Suprapubic skin (tissue), 4 donors: Measurements from ENCODE around the gene CELSR2. TPM values are rescaled to one million over a fixed set of nuclear protein-coding genes. Genes with fewer than 3 reads are reported as not detected.

Experiments
- DNase-seq, 2 donors: peaks; one replicate each; pipeline ENCODE4 v3.0.0-alpha.2; 2019; ENCODE audit warnings: low spot score in 2 of 2
- H3K27ac ChIP-seq: fragments of 200-600 bp; sonication (generic); one replicate; pipeline ENCODE4 v1.5.1; 2019
- H3K27me3 ChIP-seq: fragments of 200-600 bp; sonication (generic); one replicate; pipeline ENCODE4 v1.5.1; 2019
- H3K36me3 ChIP-seq: fragments of 200-600 bp; sonication (generic); one replicate; pipeline ENCODE4 v1.5.1; 2019
- H3K4me1 ChIP-seq: fragments of 200-600 bp; sonication (generic); one replicate; pipeline ENCODE4 v1.5.1; 2019
- H3K4me3 ChIP-seq: fragments of 200-600 bp; sonication (generic); one replicate; pipeline ENCODE4 v1.5.1; 2019; ENCODE audit warnings: mild to moderate bottlenecking
- H3K9me3 ChIP-seq: fragments of 200-600 bp; sonication (generic); one replicate; pipeline ENCODE4 v1.5.1; 2019
- CTCF ChIP-seq, 2 donors: fragments of 200-600 bp in 1 of 2; fragments of 450-650 bp in 1 of 2; sonication (generic) in 1 of 2; IDR thresholded peaks; one replicate each; pipeline ENCODE4 v1.5.1; 2016 to 2019; ENCODE audit warnings: antibody characterized with exemption in 2 of 2, mild to moderate bottlenecking in 1 of 2, moderate library complexity in 1 of 2
- EP300 ChIP-seq: sonication (generic); formaldehyde crosslinking; IDR thresholded peaks from one replicate; pipeline ENCODE4 v1.6.1; 2017; ENCODE audit warnings: antibody characterized with exemption
- POLR2A ChIP-seq, 2 donors: fragments of 450-650 bp; IDR thresholded peaks; one replicate each; pipeline ENCODE4 v1.6.1; 2017; ENCODE audit warnings: antibody characterized with exemption in 2 of 2, mild to moderate bottlenecking in 2 of 2, moderate library complexity in 2 of 2
- POLR2AphosphoS5 ChIP-seq, 3 donors: sonication (generic); formaldehyde crosslinking; IDR thresholded peaks; one replicate each; pipeline ENCODE4 v1.6.1; 2017; ENCODE audit warnings: antibody characterized with exemption in 3 of 3
- WGBS: methylation state at CpG from one replicate; pipeline ENCODE4 v1.1.5; 2018; 5-methylcytosine and 5-hydroxymethylcytosine counted together
- total RNA-seq, 4 donors: library from RNA; depleted of rRNA; stranded (reverse); fragments of >200 nt; gene quantifications; one replicate each; pipeline ENCODE4 v1.1.0, GENCODE V29; 2016

The CELSR2 gene
- total RNA-seq, 4 donors from 2014 or later, result 106 to 145 (median 129) TPM

GRCh38 chr1:109248444-109248796, 919 bp upstream of the CELSR2 start:
- Histone ChIP-seq H3K27ac (no peak overlapping the region), H3K27me3 (no peaks in the 10 kb centered on the region), H3K36me3 (no peaks in the 10 kb centered on the region), H3K4me1 (peaks cover 29% of the 10 kb centered on the region), H3K4me3 (no peak overlapping the region), H3K9me3 (no peaks in the 10 kb centered on the region)
- 95% methylated on average over 7 of the region's 7 CpGs for WGBS
- DNase-seq, result peak in 1 of 2 donors; percentile 68
- TF ChIP-seq POLR2AphosphoS5 (IDR thresholded peaks at IDR 0.05), result no peak
- no peak for TF ChIP-seq CTCF (IDR thresholded peaks at IDR 0.05)
- no peak for TF ChIP-seq EP300

- no CpG with 5 or more reads among the region's 80 CpGs for WGBS
- Histone ChIP-seq H3K27ac (peak overlapping the region; percentile 75), H3K27me3 (no peaks in the 10 kb centered on the region), H3K9me3 (no peaks in the 10 kb centered on the region), H3K4me1 (peaks cover 43% of the 10 kb centered on the region), H3K4me3 (peak overlapping the region; percentile 86), H3K36me3 (no peaks in the 10 kb centered on the region)
- TF ChIP-seq EP300 (no peak), CTCF (IDR thresholded peaks at IDR 0.05) (no peak), POLR2A (IDR thresholded peaks at IDR 0.05) (no peak), POLR2AphosphoS5 (IDR thresholded peaks at IDR 0.05) (no peak)
- peak in 1 of 2 donors; percentile 59 for DNase-seq
These were observed 489 bp downstream of the CELSR2 start for GRCh38 chr1:109249654-109250401.

DNA sequence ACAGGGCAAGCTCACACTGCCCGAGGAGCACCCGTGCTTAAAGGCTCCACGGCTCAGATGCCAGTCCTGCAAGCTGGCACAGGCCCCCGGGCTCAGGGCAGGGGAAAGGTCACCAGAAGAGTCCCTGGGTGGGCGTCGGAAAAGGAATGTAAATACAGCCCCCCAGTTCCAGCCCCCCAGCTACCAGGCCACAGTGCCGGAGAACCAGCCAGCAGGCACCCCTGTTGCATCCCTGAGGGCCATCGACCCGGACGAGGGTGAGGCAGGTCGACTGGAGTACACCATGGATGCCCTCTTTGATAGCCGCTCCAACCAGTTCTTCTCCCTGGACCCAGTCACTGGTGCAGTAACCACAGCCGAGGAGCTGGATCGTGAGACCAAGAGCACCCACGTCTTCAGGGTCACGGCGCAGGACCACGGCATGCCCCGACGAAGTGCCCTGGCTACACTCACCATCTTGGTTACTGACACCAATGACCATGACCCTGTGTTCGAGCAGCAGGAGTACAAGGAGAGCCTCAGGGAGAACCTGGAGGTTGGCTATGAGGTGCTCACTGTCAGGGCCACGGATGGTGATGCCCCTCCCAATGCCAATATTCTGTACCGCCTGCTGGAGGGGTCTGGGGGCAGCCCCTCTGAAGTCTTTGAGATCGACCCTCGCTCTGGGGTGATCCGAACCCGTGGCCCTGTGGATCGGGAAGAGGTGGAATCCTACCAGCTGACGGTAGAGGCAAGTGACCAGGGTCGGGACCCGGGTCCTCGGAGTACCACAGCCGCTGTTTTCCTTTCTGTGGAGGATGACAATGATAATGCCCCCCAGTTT, 1.3 kb downstream of the CELSR2 start:
- Histone ChIP-seq H3K4me3 (peak overlapping the region; percentile 86), H3K27ac (no peak overlapping the region), H3K9me3 (no peaks in the 10 kb centered on the region), H3K4me1 (peaks cover 50% of the 10 kb centered on the region), H3K27me3 (no peaks in the 10 kb centered on the region), H3K36me3 (no peaks in the 10 kb centered on the region)
- 98% methylated on average over 18 of the region's 33 CpGs for WGBS
- TF ChIP-seq POLR2AphosphoS5 (IDR thresholded peaks at IDR 0.05) (no peak), CTCF (IDR thresholded peaks at IDR 0.05) (no peak), POLR2A (IDR thresholded peaks at IDR 0.05) (no peak), EP300 (no peak)
- peak in 1 of 2 donors; percentile 80 for DNase-seq

DNA sequence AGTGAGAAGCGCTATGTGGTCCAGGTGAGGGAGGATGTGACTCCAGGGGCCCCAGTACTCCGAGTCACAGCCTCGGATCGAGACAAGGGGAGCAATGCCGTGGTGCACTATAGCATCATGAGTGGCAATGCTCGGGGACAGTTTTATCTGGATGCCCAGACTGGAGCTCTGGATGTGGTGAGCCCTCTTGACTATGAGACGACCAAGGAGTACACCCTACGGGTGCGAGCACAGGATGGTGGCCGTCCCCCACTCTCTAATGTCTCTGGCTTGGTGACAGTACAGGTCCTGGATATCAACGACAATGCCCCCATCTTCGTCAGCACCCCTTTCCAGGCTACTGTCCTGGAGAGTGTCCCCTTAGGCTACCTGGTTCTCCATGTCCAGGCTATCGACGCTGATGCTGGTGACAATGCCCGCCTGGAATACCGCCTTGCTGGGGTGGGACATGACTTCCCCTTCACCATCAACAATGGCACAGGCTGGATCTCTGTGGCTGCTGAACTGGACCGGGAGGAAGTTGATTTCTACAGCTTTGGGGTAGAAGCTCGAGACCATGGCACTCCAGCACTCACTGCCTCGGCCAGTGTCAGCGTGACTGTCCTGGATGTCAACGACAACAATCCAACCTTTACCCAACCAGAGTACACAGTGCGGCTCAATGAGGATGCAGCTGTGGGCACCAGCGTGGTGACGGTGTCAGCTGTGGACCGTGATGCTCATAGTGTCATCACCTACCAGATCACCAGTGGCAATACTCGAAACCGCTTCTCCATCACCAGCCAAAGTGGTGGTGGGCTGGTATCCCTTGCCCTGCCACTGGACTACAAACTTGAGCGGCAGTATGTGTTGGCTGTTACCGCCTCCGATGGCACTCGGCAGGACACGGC, 2.2 kb downstream of the CELSR2 start:
- WGBS, result 96% methylated on average over 18 of the region's 32 CpGs
- peaks cover 57% of the 10 kb centered on the region for H3K4me1 ChIP-seq

More for the DNA sequence above, 2.2 kb downstream of the CELSR2 start:
- H3K4me3 ChIP-seq, result no peak overlapping the region
- no peaks in the 10 kb centered on the region for H3K27me3 ChIP-seq
- H3K9me3 ChIP-seq, result no peaks in the 10 kb centered on the region
- DNase-seq, result peak in 1 of 2 donors; percentile 50
- H3K27ac ChIP-seq, result no peak overlapping the region
- no peaks in the 10 kb centered on the region for H3K36me3 ChIP-seq
- TF ChIP-seq CTCF (IDR thresholded peaks at IDR 0.05) (no peak), POLR2A (IDR thresholded peaks at IDR 0.05) (no peak), EP300 (no peak), POLR2AphosphoS5 (IDR thresholded peaks at IDR 0.05) (no peak)
